GM21528 (cell line): ENCODE measurements around the gene EPHB3.

Experiments
- ATAC-seq: cut with Tn5 transposase; IDR thresholded peaks from one replicate; pipeline ENCODE4 v1.9.1; 2021; ENCODE audit warnings: mild to moderate bottlenecking, moderate library complexity; ENCODE audit not compliant: unreplicated experiment, low FRiP score

The EPHB3 gene

GRCh38 chr3:184577546-184577945, 16.0 kb downstream of the EPHB3 start:
- ATAC-seq: no peak

DNA sequence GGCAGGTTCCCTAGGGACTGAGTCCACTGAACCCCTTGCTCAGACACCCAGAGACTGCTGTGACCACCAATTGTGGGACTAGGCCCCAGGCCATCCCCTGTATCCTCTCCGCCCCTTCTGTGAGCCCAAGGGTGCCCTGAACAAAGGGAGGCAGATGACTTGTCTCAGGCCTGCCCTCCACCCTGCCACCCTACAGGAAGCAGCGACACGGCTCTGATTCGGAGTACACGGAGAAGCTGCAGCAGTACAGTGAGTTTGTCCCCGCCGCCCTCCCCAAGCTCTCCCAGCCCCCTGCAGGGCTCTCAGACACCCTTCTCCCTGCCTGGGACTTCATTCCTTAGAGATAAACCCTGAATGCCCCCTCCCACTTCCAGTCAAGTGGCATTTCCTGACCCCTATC, 16.6 kb downstream of the EPHB3 start:
- no peak for ATAC-seq

GRCh38 chr3:184578822-184579221, 17.2 kb downstream of the EPHB3 start:
- ATAC-seq: no peak

DNA sequence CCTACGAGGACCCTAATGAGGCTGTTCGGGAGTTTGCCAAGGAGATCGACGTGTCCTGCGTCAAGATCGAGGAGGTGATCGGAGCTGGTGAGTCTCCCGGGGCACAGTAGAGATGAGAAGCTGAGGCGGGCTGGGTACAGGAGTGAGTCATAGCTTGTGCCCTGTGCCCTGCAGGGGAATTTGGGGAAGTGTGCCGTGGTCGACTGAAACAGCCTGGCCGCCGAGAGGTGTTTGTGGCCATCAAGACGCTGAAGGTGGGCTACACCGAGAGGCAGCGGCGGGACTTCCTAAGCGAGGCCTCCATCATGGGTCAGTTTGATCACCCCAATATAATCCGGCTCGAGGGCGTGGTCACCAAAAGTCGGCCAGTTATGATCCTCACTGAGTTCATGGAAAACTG, 17.9 kb downstream of the EPHB3 start:
- no peak for ATAC-seq

DNA sequence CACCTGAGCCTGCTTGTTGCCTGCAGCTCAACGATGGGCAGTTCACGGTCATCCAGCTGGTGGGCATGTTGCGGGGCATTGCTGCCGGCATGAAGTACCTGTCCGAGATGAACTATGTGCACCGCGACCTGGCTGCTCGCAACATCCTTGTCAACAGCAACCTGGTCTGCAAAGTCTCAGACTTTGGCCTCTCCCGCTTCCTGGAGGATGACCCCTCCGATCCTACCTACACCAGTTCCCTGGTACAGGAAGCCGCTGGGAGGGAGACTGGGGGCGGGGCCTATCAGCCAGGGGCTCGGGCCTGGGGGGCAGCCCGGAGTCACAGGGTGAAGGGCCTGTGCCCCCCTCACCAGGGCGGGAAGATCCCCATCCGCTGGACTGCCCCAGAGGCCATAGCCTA, 18.8 kb downstream of the EPHB3 start:
- ATAC-seq: no peak

DNA sequence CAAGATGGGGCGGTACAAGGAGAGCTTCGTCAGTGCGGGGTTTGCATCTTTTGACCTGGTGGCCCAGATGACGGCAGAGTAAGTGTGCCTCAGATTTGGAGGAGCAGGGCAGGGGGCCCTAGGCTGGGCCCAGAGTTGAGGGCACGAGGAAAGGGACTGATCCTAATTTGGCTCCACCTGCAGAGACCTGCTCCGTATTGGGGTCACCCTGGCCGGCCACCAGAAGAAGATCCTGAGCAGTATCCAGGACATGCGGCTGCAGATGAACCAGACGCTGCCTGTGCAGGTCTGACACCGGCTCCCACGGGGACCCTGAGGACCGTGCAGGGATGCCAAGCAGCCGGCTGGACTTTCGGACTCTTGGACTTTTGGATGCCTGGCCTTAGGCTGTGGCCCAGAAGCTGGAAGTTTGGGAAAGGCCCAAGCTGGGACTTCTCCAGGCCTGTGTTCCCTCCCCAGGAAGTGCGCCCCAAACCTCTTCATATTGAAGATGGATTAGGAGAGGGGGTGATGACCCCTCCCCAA, 19.8 kb downstream of the EPHB3 start:
- ATAC-seq: no peak

- ATAC-seq: no peak
Observed at GRCh38 chr3:184582646-184583577, 21.3 kb downstream of the EPHB3 start.

DNA sequence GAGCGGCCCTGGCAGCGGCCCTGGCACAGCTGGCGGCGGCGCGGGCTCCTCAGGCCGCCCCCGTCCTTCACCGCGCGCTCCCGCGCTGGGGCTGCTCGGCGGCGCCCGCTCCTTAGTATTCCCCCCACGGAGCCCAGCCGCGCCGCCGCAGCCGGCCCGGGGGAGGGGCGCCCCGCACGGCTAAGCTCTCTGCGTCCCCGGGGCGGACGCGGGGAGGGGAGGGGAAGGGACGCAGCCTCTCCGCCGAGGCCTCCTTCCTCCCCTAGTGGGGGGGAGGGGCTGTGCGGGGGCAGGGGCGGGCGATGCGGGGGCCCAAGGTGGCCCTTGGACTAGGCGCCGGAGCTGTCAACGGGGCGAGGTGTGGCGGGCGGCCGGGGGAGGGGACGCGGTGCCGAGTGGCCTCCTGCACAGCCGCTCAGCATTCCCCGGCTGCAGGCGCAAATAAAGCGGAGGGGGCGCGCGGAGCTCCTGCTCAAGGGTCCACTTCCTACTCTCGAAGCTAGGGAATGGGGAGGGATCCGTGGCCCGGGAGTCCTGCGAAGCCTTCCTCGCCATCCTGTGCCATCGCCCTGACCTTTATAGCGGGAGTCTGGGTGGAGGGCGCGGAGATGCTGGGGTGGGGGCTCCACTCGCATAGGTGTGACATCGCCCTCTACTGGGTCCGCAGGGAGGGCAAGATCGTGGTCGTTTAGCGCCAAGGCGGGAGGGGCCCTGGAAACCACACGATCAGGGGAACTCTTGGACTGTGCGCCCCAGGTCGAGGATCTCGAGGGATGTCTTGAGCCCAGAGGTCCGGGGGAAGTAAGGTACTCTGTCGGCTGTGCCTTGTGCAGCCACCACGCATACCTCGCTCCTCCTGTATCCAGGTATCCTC, 22.2 kb downstream of the EPHB3 start:
- no peak for ATAC-seq

DNA sequence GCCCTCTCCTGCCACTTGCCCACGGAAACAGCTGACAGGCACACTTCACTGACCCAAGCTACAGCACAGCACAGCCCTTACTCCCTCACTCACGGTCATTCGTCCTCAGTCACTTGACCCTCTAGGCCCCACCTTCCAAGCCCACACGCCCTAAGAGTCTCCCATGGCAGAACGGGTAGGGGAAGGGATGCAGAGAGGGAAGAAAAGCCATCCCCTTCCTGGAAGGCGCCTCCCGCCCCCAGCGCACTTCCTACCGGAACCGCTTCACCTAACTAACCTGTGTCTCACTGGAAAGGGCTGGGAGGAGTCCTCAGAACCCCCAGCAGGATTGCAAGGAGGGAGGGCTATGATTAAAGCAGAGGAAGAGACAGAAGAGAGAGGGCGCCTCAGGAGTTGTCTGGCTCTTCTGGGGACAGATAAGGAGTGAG, 22.9 kb downstream of the EPHB3 start:
- ATAC-seq: no peak

- no peak for ATAC-seq
Observed at GRCh38 chr3:184585545-184585944, 24.0 kb downstream of the EPHB3 start.

GRCh38 chr3:184586851-184587250, 25.3 kb downstream of the EPHB3 start:
- no peak for ATAC-seq

DNA sequence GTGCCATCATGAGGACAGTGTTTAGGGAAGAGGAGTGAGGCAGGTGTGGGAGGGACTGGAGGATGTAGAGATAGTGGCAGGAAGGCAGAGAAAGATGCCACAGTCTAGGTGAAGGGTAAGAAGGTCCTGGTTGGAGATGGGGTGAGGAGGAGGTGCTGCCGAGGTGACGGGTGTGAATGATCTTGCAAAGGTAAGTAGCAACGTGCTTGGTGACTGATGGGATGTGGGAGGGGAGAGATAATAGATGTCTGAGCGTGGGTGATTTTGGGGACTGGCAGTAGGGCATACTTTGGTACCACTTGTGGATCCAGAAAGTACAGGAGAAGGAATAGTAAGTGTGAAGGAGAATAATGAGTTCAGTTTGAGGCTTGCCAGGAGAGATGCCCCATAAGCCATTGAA, 27.2 kb downstream of the EPHB3 start:
- ATAC-seq: no peak

- no peak for ATAC-seq
Observed at GRCh38 chr3:184590795-184591194, 29.2 kb downstream of the EPHB3 start.

DNA sequence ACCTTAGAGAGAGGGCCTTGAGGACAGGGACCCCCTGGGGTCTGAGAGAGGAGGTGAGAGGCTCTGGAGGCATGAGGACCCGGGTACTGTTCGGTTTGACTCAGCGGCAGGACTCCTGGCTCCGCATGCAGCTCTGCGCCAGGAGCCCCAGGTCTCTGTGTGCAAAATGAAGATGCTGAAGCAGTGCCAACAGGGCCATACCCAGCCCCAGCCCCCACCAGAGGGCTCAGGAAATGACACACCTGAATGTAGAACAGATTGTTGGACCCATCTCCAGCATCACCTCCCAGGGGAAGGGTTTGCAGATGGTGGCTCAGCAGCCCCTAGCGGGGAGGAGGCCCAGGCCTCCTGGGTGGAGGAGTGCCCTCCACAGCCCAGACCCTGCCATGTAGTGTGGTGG, 30.2 kb downstream of the EPHB3 start:
- ATAC-seq: no peak

- ATAC-seq: no peak
Observed at GRCh38 chr3:184592371-184593219, 31.0 kb downstream of the EPHB3 start.

DNA sequence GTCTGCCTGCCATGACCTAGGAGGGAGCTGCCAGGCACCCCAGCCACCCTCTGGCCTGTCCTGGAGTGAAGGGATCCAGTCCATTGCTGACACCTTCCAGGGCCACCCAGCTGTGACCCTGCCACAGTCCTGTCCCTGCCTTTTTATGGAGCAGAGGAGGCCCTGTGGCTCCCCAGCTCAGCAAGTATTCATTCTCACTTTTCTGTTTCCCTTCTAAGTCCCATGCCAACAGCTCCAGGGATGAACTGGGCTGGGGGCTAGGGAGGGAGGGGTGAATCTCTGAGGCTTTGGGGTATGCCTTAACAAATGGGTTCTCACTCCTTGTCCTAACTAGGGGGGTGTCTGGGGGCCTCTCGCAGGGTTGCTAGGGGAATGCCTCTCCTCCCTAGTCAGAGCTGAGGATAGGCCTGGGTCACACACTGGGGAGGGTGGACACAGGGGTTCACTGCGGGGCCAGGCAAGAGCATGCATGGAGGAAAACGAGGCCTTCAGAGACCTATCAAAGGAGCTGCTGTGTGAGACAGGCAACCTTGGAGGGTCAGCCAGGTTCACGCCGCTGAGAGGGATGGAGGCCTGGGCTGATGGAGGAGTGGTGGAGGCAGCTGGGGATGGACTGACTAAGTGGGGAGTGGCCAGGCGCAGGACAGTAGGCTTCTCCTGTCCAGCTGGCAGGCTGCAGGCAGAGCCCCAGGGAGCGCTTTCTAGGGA, 31.8 kb downstream of the EPHB3 start:
- no peak for ATAC-seq

GRCh38 chr3:184593928-184594303, 32.3 kb downstream of the EPHB3 start:
- no peak for ATAC-seq

DNA sequence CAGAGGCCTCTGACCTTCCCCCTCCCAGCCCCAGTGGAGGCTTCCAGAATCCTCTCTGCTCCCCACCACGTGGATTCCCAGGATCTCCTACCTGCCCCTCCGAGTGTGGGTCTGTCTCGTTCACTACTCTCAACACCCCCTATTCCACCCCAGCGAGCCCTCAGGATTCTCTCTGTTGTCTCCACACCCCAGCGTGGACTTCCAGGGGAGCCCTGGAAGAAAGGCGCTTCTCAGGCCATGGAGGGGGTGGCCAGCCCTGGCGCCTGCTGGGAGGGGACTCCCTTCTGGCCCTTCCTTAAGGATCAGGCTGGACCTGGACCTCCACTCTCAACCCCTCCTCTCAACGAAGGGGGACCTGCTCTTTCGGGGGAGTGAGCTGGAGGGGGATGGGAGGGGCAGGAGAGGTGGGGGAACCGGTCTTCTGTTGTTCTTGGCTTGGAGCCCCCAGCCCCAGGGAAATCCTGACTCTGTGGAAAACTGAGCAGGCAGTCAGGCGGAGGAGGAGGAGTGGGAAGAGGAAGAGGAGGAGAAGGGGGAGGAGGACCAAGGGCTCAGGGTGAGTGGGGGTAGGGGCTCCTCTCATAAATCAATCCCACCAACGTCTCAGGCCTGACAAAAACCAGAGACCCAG, 32.9 kb downstream of the EPHB3 start:
- no peak for ATAC-seq

DNA sequence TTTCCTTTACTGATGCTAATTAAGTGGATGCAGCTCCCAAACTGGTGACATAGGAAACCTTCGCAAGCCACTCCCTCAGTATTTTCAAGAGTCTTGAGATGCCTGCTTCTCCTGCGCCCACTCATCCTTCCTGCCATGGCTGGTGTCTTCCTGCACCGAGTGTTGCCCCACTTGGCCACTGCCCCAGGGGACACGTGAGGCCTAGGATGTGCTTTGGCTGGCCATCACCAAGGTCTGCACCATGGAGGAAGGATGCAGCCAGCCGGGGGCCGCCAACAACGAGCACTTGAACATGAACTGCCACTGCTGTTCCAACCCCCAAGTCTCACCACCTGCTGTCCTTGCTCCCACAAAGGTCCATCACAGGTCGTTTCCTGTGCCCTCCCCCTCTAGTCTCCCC, 34.1 kb downstream of the EPHB3 start:
- no peak for ATAC-seq
